T-cell (primary cell): Measurements from ENCODE around the gene EDARADD. TPM values are rescaled to one million over a fixed set of nuclear protein-coding genes. Genes with fewer than 3 reads are reported as not detected.

ENCODE experiments used
- ATAC-seq, 4 experiments: fragments of 200-7000 bp in 3 of 4; fragments of 150-1000 bp in 1 of 4; cut with Tn5 transposase; replicated peaks in 1 of 4; 1 replicate in 3 of 4; 2 replicates in 1 of 4; pipeline ENCODE4 v1.10.0; 2021; ENCODE audit warnings: moderate library complexity in 3 of 4, mild to moderate bottlenecking in 2 of 4, moderate number of reproducible peaks in 1 of 4
- CTCF ChIA-PET, 2 donors: fragments of 300-600 bp; sonication (Branson Sonifier 250); formaldehyde crosslinking; loops; one replicate each; lab custom pipeline; 2022; ENCODE audit warnings: antibody characterized with exemption in 2 of 2; lab: Charles Lee
- POLR2A ChIA-PET, 2 donors: fragments of 300-600 bp; sonication (Branson Sonifier 250); formaldehyde crosslinking; loops; one replicate each; lab custom pipeline; 2022; ENCODE audit warnings: antibody characterized with exemption in 2 of 2; lab: Charles Lee
- DNase-seq, 35 experiments: peaks; one replicate each; pipeline versions ENCODE4 v3.0.0 to v3.0.0-alpha.2; 2013 to 2023
- H3K27ac ChIP-seq: one replicate; pipeline ENCODE4 v1.5.1; 2013; ENCODE audit warnings: low read length
- H3K27me3 ChIP-seq, 2 experiments: replicated peaks in 1 of 2; 1 replicate in 1 of 2; 2 replicates in 1 of 2; pipeline versions ENCODE4 v1.6.1 to v1.7.0; 2013; ENCODE audit warnings: low read length in 1 of 2, mixed read lengths in 1 of 2; ENCODE audit not compliant: control insufficient read depth in 2 of 2, insufficient read depth in 2 of 2; ENCODE audit errors: extremely low read depth in 1 of 2
- H3K36me3 ChIP-seq, 2 donors: 1 replicate in 1 of 2; 2 replicates in 1 of 2; pipeline versions ENCODE4 v1.6.1 to v1.7.0; 2013; ENCODE audit warnings: low read length in 1 of 2; ENCODE audit not compliant: control insufficient read depth in 2 of 2, insufficient read depth in 1 of 2; ENCODE audit errors: extremely low read depth in 1 of 2
- H3K4me1 ChIP-seq, 2 experiments: 1 replicate in 1 of 2; 2 replicates in 1 of 2; pipeline versions ENCODE4 v1.6.1 to v1.7.0; 2013; ENCODE audit warnings: low read length in 2 of 2, mixed read lengths in 1 of 2; ENCODE audit not compliant: insufficient read depth in 2 of 2, control insufficient read depth in 1 of 2; ENCODE audit errors: extremely low read depth in 1 of 2
- H3K4me3 ChIP-seq, 2 donors: 1 replicate in 1 of 2; 2 replicates in 1 of 2; pipeline versions ENCODE4 v1.5.1 to v1.7.0; 2013; ENCODE audit warnings: mild to moderate bottlenecking in 2 of 2, low read length in 1 of 2, moderate library complexity in 1 of 2; ENCODE audit not compliant: control insufficient read depth in 1 of 2; ENCODE audit errors: extremely low read depth in 1 of 2
- H3K9me3 ChIP-seq: 2 replicates; pipeline ENCODE4 v1.7.0; 2013
- H3K27ac Mint-ChIP-seq, 2 donors: one replicate each; pipeline ENCODE4 v1.8.0; 2020 to 2021; ENCODE audit warnings: mild to moderate bottlenecking in 2 of 2, mixed read lengths in 2 of 2
- H3K27me3 Mint-ChIP-seq, 2 donors: one replicate each; pipeline ENCODE4 v1.8.0; 2021 to 2022; ENCODE audit warnings: mixed read lengths in 2 of 2
- H3K36me3 Mint-ChIP-seq: one replicate; pipeline ENCODE4 v1.8.0; 2021; ENCODE audit warnings: mixed read lengths
- H3K4me1 Mint-ChIP-seq, 3 donors: one replicate each; pipeline ENCODE4 v1.8.0; 2020 to 2022; ENCODE audit warnings: mixed read lengths in 3 of 3, mild to moderate bottlenecking in 1 of 3
- H3K4me3 Mint-ChIP-seq, 3 donors: one replicate each; pipeline ENCODE4 v1.8.0; 2020 to 2022; ENCODE audit warnings: mild to moderate bottlenecking in 3 of 3, mixed read lengths in 3 of 3, moderate library complexity in 3 of 3
- H3K9me3 Mint-ChIP-seq, 3 donors: one replicate each; pipeline ENCODE4 v1.8.0; 2020 to 2022; ENCODE audit warnings: mixed read lengths in 3 of 3
- WGBS: methylation state at CpG from one replicate; pipeline ENCODE4 v1.1.5; 2013; ENCODE audit warnings: missing lambda C conversion rate; ENCODE audit not compliant: insufficient coverage; 5-methylcytosine and 5-hydroxymethylcytosine counted together
- total RNA-seq, 35 experiments: library from RNA in 6 of 35; stranded (reverse) in 6 of 35; fragments of 120-200 nt in 1 of 35; gene quantifications; one replicate each; pipeline versions ENCODE4 v1.2.1 to v1.2.4 and lab custom pipeline; 2013 to 2026

Gene EDARADD
- total RNA-seq, 5 donors from 2014 or later (not counting 1 experiment from before 2014, with no cell fraction given), result 1.3 to 5.7 (median 4.2) TPM

DNA sequence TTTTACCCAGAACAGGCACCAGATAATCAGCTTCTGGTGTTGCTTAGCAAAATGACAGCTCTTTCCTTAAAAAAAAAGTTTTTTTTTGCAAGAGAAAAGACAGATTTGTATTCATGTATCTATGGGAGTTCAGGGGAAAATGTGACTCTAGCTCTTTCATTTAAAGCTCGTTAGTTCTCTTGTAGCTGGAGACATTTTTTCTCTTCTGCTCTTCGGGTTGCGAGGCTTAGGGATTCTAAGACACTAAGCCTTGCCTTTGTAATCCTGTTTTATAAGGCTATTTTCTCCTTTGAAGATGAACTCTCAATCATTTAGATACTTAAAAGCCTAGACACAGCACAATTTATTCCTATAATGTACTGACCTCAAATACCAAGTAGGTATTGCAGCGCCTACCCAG, 40.3 kb upstream of the EDARADD start:
- CTCF ChIA-PET, result interaction anchor here in 1 of 2 donors (0.6 kb wide), 1 partner anchor 82 kb away, joined by 3 read pairs; no protein-coding TSS in a partner anchor
- DNase-seq (no peak), ATAC-seq (no peak)
- no peak overlapping the region for H3K27ac ChIP-seq
- peaks cover 0 to 5% (median 0%) of the 10 kb centered on the region in 3 donors for H3K4me1 Mint-ChIP-seq
- no peaks in the 10 kb centered on the region for H3K36me3 ChIP-seq
- 78% methylated on average over 1 of the region's 4 CpGs for WGBS
- peaks cover 17 to 31% of the 10 kb centered on the region in 2 donors for H3K27me3 Mint-ChIP-seq
- POLR2A ChIA-PET, result no interaction called here
- H3K4me3 Mint-ChIP-seq, result no peak overlapping the region
- no peaks in the 10 kb centered on the region for H3K4me1 ChIP-seq
- H3K9me3 Mint-ChIP-seq, result peaks cover 6 to 13% (median 8%) of the 10 kb centered on the region in 3 donors
- peaks cover 0 to 10% of the 10 kb centered on the region in 2 experiments for H3K27me3 ChIP-seq
- no peak overlapping the region for H3K27ac Mint-ChIP-seq
- peaks cover 3% of the 10 kb centered on the region for H3K36me3 Mint-ChIP-seq
- no peaks in the 10 kb centered on the region for H3K9me3 ChIP-seq
- H3K4me3 ChIP-seq, result no peak overlapping the region

GRCh38 chr1:236354330-236355147, 39.5 kb upstream of the EDARADD start:
- Histone ChIP-seq H3K9me3 (no peaks in the 10 kb centered on the region), H3K36me3 (no peaks in the 10 kb centered on the region), H3K27me3 (peaks cover 0 to 10% of the 10 kb centered on the region in 2 experiments), H3K4me3 (no peak overlapping the region), H3K4me1 (no peaks in the 10 kb centered on the region), H3K27ac (no peak overlapping the region)
- Mint-ChIP-seq H3K36me3 (peaks cover 3% of the 10 kb centered on the region), H3K9me3 (peaks cover 8 to 17% (median 11%) of the 10 kb centered on the region in 3 donors), H3K4me1 (peaks cover 0 to 3% (median 0%) of the 10 kb centered on the region in 3 donors), H3K27ac (no peak overlapping the region), H3K27me3 (peaks cover 10 to 26% of the 10 kb centered on the region in 2 donors), H3K4me3 (no peak overlapping the region)
- CTCF ChIA-PET, result interaction anchor here in 1 of 2 donors (0.6 to 0.7 kb wide), 2 partner anchors 9 to 963 kb away, joined by 4 to 5 read pairs; no protein-coding TSS in a partner anchor
- DNase-seq (no peak), ATAC-seq (no peak)
- POLR2A ChIA-PET, result no interaction called here
- WGBS, result 48% methylated on average over 2 of the region's 4 CpGs

- Mint-ChIP-seq H3K9me3 (peaks cover 8 to 17% (median 11%) of the 10 kb centered on the region in 3 donors), H3K4me1 (no peaks in the 10 kb centered on the region), H3K27me3 (peaks cover 3 to 18% of the 10 kb centered on the region in 2 donors), H3K4me3 (no peak overlapping the region), H3K27ac (no peak overlapping the region), H3K36me3 (peaks cover 3% of the 10 kb centered on the region)
- peaks cover 0 to 2% of the 10 kb centered on the region in 2 experiments for H3K27me3 ChIP-seq
- H3K27ac ChIP-seq, result no peak overlapping the region
- ATAC-seq (no peak), DNase-seq (no peak)
- CTCF ChIA-PET, result no interaction called here
- H3K9me3 ChIP-seq, result no peaks in the 10 kb centered on the region
- POLR2A ChIA-PET, result no interaction called here
- WGBS, result 100% methylated on average over 2 of the region's 2 CpGs
- H3K36me3 ChIP-seq, result no peaks in the 10 kb centered on the region
- H3K4me1 ChIP-seq, result no peaks in the 10 kb centered on the region
- no peak overlapping the region for H3K4me3 ChIP-seq
Observed at GRCh38 chr1:236356141-236356540, 37.9 kb upstream of the EDARADD start.

GRCh38 chr1:236361909-236362590, 32.0 kb upstream of the EDARADD start:
- peaks cover 0 to 4% of the 10 kb centered on the region in 2 donors for H3K27me3 Mint-ChIP-seq

GRCh38 chr1:236363237-236363636, 30.8 kb upstream of the EDARADD start:
- CTCF ChIA-PET, result no interaction called here
- Histone ChIP-seq H3K27me3 (no peaks in the 10 kb centered on the region), H3K36me3 (no peaks in the 10 kb centered on the region), H3K4me1 (no peaks in the 10 kb centered on the region), H3K9me3 (no peaks in the 10 kb centered on the region), H3K4me3 (no peak overlapping the region), H3K27ac (no peak overlapping the region)
- H3K27me3 Mint-ChIP-seq, result peaks cover 0 to 4% of the 10 kb centered on the region in 2 donors
- ATAC-seq (no peak), DNase-seq (no peak)
- H3K4me3 Mint-ChIP-seq, result no peak overlapping the region
- no peaks in the 10 kb centered on the region for H3K4me1 Mint-ChIP-seq
- WGBS, result no CpG with 5 or more reads among the region's 5 CpGs
- POLR2A ChIA-PET, result no interaction called here
- H3K36me3 Mint-ChIP-seq, result peaks cover 3% of the 10 kb centered on the region
- H3K9me3 Mint-ChIP-seq, result peaks cover 8 to 9% (median 9%) of the 10 kb centered on the region in 3 donors
- H3K27ac Mint-ChIP-seq, result no peak overlapping the region

More at GRCh38 chr1:236361909-236362590, 32.0 kb upstream of the EDARADD start:
- POLR2A ChIA-PET, result no interaction called here
- Mint-ChIP-seq H3K36me3 (peaks cover 3% of the 10 kb centered on the region), H3K4me1 (no peaks in the 10 kb centered on the region), H3K27ac (no peak overlapping the region), H3K4me3 (no peak overlapping the region), H3K9me3 (peaks cover 8 to 17% (median 11%) of the 10 kb centered on the region in 3 donors)
- H3K27me3 ChIP-seq, result no peaks in the 10 kb centered on the region
- no peaks in the 10 kb centered on the region for H3K36me3 ChIP-seq
- CTCF ChIA-PET, result no interaction called here
- DNase-seq (no peak), ATAC-seq (no peak)
- 100% methylated on average over 3 of the region's 7 CpGs for WGBS
- H3K27ac ChIP-seq, result no peak overlapping the region
- no peaks in the 10 kb centered on the region for H3K4me1 ChIP-seq
- no peaks in the 10 kb centered on the region for H3K9me3 ChIP-seq
- H3K4me3 ChIP-seq, result no peak overlapping the region

GRCh38 chr1:236365999-236366570, 28.0 kb upstream of the EDARADD start:
- H3K4me3 Mint-ChIP-seq, result no peak overlapping the region
- ChIA-PET CTCF (no interaction called here), POLR2A (no interaction called here)
- H3K36me3 Mint-ChIP-seq, result no peaks in the 10 kb centered on the region
- H3K4me3 ChIP-seq, result no peak overlapping the region
- H3K9me3 Mint-ChIP-seq, result no peaks in the 10 kb centered on the region
- H3K27ac ChIP-seq, result no peak overlapping the region
- H3K27me3 Mint-ChIP-seq, result peaks cover 0 to 2% of the 10 kb centered on the region in 2 donors
- H3K4me1 Mint-ChIP-seq, result no peaks in the 10 kb centered on the region
- no peaks in the 10 kb centered on the region for H3K4me1 ChIP-seq
- 97% methylated on average over 4 of the region's 7 CpGs for WGBS
- DNase-seq (no peak), ATAC-seq (no peak)
- H3K36me3 ChIP-seq, result no peaks in the 10 kb centered on the region
- H3K27ac Mint-ChIP-seq, result no peak overlapping the region
- H3K9me3 ChIP-seq, result no peaks in the 10 kb centered on the region
- H3K27me3 ChIP-seq, result no peaks in the 10 kb centered on the region
